Activated CD4-positive, alpha-beta T cell treated with anti-CD3 and anti-CD28 coated beads for 1 hour (primary cell): ENCODE results near the gene PRPF38A.

Experiments
- DNase-seq: peaks from one replicate; pipeline ENCODE4 v3.0.0-alpha.2; 2020

The PRPF38A gene

DNA sequence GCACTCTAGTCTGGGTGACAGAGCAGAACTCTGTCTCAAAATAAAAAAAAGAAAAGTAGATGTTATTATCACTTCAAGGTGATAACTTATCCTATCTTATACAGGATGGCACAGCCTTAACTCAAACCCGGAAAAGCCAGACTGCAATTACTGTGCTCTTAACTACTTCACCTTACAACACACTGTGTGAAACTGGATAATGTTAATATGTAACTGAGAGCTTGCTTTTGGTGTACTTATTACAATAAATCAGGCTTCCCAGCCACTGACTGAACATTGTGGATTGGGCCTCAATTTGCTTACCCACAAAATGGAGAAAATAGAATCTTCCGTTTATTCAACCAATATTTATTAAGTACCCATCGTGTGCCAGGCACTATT lies 1.6 kb upstream of the PRPF38A start:
- DNase-seq = no peak

- peak; percentile 17 for DNase-seq
These were observed 761 bp upstream of the PRPF38A start for GRCh38 chr1:52403566-52404115.

DNA sequence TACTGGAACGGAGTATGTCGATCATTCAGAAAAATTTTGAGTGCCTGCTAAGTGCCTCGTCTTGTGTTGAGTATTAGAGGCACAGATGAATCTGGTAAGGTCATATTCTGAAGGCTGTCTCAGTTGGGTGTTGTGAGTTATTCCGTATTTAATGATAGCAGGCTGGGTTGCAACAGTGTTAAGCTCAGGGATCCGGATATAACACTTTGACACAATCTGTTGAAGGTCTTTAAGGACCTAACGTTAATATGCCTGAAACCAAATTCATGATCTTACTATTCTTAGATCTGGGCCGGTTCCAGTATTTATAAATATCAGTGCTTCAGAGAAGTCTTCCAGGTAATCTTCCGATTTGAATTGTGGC lies 555 bp downstream of the PRPF38A start:
- no peak for DNase-seq

DNA sequence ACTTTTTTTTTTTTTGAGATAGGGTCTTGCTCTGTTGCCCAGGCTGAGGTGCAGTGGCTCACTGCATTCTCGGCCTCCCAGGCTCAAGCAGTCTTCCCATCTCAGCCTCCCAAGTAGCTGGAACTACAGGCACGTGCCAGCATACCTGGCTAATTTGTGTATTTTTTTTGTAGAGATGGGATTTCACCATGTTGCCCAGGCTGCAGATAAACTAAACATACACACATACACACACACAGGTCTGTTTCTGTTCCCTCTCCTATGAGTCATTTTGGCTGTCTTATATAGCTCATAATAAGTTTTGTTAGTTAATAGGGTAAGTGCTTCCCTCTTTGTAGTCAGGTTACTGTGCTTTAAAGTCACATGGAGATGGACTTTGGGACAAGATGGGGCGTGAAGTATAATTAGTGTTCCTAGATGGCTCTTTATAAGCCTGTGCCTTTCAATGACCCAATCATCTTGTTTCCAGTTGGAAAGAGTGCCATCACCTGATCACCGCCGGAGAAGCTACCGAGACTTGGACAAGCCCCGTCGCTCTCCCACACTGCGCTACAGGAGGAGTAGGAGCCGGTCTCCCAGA lies 9.1 kb downstream of the PRPF38A start:
- DNase-seq = no peak

DNA sequence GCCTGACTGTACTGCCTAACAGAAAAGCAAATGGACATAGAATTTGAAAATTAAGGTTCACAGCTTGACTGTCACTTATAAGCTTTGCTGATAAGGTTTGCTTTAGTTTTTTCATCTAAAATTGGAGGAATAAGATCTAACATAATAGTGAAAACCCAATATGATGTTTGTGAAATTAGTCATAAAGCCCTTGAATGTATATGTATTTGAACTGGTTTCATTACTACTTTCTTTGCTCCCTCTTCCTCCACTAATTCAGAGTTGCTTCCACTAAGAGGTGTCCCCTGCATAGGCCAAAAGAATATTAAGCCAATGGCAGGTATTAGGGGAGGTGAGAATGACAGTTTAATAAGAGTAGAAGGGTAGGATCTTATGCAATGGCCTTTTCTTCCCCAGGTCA lies 10.5 kb downstream of the PRPF38A start:
- no peak for DNase-seq

GRCh38 chr1:52416811-52417210 lies 12.4 kb downstream of the PRPF38A start:
- DNase-seq = no peak

DNA sequence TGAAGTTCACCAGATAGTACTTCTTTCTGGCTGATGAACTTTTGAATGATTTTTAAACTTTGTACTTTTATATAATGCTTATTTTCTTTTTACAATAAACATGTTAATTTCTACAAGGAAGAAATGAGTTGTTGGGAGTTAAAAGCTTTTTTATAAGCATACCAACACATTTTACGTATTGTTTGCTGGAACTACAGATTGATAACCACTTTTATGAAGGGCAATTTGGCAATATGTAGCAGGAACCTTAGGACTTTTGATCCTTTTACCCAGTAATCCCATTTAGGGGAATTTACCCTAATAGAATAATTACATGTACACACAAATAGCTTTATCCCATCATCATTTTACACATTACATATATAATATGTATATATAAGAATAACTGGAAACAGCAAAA lies 16.3 kb downstream of the PRPF38A start:
- no peak for DNase-seq

DNA sequence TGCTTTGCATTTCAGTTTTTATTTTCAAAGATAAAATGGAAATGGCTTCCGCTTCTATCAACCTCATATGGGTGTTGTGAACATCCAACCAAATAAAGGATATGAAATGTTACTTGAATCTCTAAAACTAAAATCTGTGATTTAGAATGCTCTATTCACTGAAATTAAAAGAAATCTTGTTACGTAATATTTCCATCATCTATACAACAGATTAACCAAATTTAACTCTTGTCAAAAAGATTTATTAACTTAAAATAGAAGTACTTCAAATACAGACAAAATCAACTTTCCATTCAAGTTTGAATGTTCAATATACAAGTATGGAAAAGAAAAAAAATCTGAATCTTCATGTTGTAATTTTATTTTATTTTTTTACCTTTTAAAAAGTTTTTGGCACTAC lies 18.7 kb downstream of the PRPF38A start:
- DNase-seq = no peak

DNA sequence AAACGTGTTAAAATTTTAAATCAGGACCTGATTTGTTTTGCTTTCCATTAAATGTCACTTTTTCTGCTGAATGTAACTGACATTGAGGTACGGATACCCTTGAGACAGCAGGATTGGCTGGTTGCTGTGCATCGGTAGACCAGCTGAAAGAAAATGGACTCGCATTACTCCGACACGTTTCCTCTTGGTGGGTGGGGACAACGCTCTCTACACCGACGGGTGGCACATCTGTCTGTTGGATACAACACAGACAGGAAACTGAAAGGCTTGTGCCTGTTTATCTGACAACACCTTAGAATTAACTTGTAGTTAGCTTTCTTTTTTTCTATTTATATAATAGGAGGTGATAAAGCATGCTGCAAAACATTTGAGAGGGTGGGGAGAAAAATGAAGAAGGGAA lies 19.4 kb downstream of the PRPF38A start:
- DNase-seq = peak; percentile 52

DNA sequence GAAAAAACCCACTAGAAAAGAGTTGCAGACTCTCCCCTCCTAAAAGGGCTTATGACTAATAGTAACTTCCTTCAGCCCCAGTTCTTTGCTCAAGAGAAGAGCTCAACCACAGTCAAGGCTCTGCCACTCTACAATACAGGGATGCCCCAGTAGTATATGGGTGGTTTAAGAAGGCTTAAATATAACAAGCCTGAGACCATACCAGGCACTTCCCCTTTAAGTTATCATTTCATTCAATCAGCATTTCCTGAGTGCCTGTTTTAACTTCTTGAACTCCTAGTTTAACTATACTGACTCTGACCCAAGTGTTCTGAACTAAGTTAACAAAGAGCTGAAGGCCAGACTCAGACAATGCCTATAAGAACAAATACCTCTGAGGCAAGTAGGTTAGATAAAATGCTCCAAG lies 19.8 kb downstream of the PRPF38A start:
- DNase-seq = peak; percentile 10

DNA sequence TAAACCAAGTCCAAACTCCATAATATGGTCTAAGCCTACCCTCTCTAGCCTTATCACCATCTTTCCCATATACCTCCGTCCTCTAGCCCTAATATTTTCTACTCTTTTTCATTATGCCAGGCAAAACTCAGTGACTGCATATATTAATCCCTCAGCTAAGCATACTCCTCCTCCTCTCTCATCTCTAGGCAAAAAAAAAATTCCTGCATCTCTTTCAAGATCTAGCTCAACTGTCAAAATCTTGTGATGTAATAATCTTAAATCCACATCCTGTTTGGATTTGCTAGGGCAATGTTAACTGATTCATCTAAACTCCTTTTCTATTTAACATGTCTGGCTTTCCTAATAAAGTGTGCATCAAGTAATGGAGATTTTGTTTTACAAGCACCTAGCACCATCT lies 20.4 kb downstream of the PRPF38A start:
- DNase-seq = no peak

DNA sequence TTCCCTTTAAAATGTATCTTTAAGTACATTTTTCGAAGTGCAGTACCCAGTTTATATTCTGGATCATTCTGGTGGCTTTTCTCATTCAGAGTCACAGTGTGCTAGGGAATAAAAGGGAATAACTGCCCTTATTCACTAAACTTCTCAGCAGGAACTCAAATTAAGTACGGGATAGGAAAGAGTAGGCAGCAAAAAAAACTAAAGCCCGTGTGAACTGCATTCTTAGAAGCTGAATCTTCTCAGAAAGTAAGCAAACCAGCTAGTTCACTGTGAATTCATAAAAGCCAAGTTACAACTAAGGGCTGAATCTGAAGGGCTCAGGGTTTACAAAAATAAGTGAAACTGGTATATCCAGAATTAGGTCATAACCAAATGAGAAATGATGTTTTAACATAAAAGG lies 22.0 kb downstream of the PRPF38A start:
- no peak for DNase-seq

GRCh38 chr1:52427152-52427551 lies 22.8 kb downstream of the PRPF38A start:
- no peak for DNase-seq

DNA sequence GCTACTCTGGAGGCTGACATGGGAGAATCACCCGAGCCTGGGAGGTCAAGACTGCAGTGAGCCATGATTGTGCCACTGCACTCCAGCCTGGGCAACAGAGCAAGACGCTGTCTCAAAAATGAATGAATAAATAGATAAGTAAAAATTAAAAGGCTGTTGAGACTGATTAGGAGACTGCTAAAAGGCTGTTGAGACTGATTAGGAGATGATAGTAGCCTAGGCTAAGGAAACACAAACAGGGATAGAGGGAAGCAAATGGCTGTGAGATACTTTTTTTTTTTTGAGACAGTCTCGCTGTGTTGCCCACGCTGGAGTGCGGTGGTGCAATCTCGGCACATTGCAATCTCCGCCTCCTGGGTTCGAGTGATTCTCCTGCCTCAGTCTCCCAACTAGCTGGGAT lies 28.4 kb downstream of the PRPF38A start:
- no peak for DNase-seq

DNA sequence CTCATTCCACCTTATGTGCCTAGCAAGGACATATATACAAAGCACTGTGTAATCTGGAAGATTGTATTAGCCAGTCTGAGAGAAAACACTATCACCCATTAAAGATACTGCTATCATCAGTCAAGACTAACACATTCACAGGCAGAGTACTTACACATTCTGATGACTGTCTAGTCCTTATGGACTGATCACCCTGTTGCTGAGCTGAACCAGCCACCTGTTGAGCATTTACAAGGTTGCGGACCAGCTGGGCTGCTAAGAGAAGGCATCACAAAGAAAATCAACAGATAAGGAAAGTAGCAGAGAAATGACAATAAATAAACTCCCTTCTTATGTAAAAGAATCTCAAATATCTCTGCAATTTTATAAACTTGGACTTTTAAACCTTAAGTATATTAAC lies 30.8 kb downstream of the PRPF38A start:
- DNase-seq = no peak

DNA sequence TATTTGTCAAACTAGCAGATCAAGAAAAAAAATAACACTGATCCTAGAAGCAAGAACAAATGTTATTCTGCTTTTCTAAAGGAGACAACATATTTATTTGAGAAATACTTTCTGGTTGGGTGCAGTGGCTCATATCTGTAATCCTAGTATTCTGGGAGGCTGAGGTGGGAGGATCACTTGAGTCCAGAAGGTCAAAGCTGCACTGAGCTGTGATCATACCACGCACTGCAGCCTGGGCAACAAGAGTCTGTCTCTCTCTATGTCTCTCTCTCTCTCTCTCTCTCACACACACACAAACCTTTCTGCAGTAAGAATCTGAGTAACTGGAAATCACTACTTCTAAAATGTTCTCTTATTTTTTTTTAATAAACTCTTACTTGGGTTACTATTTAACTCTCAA lies 31.2 kb downstream of the PRPF38A start:
- DNase-seq = no peak

- DNase-seq = no peak
These were observed 32.4 kb downstream of the PRPF38A start for GRCh38 chr1:52436817-52437216.

- DNase-seq = no peak
These were observed 35.6 kb downstream of the PRPF38A start for GRCh38 chr1:52439976-52440375.

- no peak for DNase-seq
These were observed 40.1 kb downstream of the PRPF38A start for GRCh38 chr1:52444463-52444862.

GRCh38 chr1:52454127-52454526 lies 49.7 kb downstream of the PRPF38A start:
- no peak for DNase-seq

GRCh38 chr1:52454779-52455178 lies 50.4 kb downstream of the PRPF38A start:
- no peak for DNase-seq

DNA sequence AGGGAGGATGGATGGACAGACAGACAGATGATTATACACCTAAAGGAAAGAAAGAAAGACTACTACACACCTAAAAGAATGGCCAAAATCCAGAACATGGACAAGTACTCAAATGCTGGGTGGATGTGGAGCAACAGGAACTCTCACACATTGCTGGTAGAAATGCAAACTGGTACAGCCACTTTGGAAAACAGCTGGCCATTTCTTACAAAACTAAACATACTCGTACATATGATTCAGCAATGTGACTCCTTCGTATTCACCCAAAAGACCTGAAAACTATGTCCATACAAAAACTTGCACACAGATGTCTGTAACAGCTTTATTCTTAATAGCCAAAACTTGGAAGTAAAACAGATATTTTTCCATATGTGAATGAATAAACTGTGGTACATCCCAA lies 51.3 kb downstream of the PRPF38A start:
- DNase-seq = no peak

DNA sequence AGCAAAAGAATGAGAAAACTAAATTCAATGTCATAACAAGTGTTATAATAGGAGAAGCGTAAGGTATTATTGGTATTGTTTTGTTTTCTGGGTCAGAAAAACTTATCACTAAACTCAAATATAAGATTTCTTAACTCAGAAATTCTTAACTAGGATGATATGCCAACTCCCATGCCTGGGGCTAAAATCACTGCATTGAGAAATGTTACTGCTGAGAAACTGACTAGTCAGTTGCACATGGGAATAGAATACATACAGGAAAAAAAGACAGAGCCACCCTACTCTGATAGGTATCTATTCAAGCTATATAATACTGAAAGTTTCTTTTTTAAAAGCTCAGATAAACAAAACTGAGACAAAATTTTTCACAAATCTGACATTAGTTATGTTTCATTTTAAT lies 56.3 kb downstream of the PRPF38A start:
- DNase-seq = no peak

DNA sequence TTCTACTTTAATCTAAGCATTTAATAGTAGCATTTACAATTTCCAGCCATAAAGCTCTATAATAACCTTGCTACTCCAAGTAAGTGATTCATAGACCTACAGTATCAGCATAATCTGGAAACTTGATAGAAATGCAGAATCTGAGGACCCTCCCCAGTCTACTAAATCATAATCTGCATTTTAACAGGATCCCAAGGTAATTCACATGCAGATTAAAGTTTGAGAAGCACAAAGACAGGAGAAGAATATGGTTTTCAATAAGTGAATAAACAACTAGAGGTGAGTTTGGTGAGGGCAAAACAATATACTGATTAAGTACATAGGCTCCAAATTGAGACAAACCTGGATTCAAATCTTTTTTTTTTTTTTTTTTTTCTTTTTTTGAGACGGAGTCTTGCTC lies 57.4 kb downstream of the PRPF38A start:
- no peak for DNase-seq

DNA sequence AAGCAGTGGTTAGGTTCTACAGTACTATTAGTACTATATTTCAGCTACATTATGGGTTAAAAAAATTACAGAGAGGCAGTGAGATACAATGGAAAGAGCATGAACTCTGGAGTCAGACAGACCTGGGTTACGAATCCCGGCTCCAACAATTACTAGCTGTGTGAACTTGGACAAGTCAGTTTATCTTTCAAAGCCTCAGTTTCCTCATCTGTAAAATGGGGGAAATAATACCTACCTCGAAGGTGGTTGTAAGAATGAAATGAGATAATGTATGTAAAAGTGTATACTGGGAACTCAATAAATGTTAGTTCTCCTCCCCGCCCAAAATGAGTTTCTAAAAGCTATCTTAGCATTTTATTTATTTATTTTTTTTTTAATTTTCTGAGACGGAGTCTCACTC lies 59.5 kb downstream of the PRPF38A start:
- no peak for DNase-seq

GRCh38 chr1:52469108-52469507 lies 64.7 kb downstream of the PRPF38A start:
- no peak for DNase-seq
